GM12878 (cell line): ENCODE data around the gene ATP2A1.

ENCODE experiments used
- CTCF ChIP-seq, 3 experiments: IDR thresholded peaks in 2 of 3; conservative IDR thresholded peaks in 1 of 3; 2 replicates each; pipeline ENCODE4 v1.5.1; 2011; ENCODE audit warnings: low read depth in 3 of 3, low read length in 3 of 3, mild to moderate bottlenecking in 3 of 3, control low read depth in 2 of 3, moderate library complexity in 2 of 3, inconsistent platforms in 1 of 3, mixed read lengths in 1 of 3; ENCODE audit not compliant: control insufficient read depth in 2 of 3, insufficient read depth in 1 of 3; ENCODE audit errors: extremely low read depth in 1 of 3
- POLR2A ChIP-seq: IDR thresholded peaks from 2 replicates; pipeline ENCODE4 v1.6.1; 2011; ENCODE audit warnings: low read depth, mild to moderate bottlenecking, low read length
- TARDBP ChIP-seq: IDR thresholded peaks from 2 replicates; pipeline ENCODE4 v1.6.1; 2016; ENCODE audit warnings: borderline replicate concordance
- TF ChIP-seq, protein P1 (sequence below): IDR thresholded peaks from 2 replicates; pipeline ENCODE4 v1.6.1; 2012; ENCODE audit warnings: low read depth, low read length, improper control_type of control experiment
- TF ChIP-seq, protein P2 (sequence below): fragments of 450-650 bp; IDR thresholded peaks from 2 replicates; pipeline ENCODE4 v1.6.1; 2017; ENCODE audit warnings: mild to moderate bottlenecking

DNA sequence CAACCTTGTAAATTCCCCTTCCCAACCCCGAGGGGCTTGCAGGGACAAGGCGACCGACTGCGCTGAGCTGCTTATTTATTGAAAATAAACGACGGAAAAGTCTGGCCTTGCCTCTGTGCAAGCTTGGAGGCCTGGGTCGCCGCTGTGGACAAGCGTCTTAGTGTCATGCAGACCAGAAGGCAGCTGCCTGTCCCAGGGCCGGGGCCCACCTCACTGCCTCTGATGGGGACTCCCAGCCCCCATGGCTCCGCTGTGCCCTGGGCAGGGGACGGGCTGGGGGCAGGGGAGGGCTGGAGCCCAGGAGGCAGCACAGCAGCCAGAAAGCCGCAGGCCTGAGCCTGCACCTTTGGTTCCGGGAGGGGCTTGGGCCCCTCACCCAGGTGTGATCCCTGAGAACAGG is 26.1 kb downstream of the ATP2A1 start:
- no peak for TF ChIP-seq TARDBP
- TF ChIP-seq POLR2A = no peak
- TF ChIP-seq, protein P1, sequence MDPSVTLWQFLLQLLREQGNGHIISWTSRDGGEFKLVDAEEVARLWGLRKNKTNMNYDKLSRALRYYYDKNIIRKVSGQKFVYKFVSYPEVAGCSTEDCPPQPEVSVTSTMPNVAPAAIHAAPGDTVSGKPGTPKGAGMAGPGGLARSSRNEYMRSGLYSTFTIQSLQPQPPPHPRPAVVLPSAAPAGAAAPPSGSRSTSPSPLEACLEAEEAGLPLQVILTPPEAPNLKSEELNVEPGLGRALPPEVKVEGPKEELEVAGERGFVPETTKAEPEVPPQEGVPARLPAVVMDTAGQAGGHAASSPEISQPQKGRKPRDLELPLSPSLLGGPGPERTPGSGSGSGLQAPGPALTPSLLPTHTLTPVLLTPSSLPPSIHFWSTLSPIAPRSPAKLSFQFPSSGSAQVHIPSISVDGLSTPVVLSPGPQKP = no peak
- TF ChIP-seq CTCF (IDR thresholded peaks at IDR 0.05 in 2 of 3, conservative IDR thresholded peaks at IDR 0.05 in 1 of 3; ENCODE audit: control insufficient read depth in 2 of 3, extremely low read depth in 1 of 3, insufficient read depth in 1 of 3, low read depth in 3 of 3, low read length in 3 of 3) = no peak
- TF ChIP-seq, protein P2, sequence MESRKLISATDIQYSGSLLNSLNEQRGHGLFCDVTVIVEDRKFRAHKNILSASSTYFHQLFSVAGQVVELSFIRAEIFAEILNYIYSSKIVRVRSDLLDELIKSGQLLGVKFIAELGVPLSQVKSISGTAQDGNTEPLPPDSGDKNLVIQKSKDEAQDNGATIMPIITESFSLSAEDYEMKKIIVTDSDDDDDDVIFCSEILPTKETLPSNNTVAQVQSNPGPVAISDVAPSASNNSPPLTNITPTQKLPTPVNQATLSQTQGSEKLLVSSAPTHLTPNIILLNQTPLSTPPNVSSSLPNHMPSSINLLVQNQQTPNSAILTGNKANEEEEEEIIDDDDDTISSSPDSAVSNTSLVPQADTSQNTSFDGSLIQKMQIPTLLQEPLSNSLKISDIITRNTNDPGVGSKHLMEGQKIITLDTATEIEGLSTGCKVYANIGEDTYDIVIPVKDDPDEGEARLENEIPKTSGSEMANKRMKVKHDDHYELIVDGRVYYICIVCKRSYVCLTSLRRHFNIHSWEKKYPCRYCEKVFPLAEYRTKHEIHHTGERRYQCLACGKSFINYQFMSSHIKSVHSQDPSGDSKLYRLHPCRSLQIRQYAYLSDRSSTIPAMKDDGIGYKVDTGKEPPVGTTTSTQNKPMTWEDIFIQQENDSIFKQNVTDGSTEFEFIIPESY = no peak
